Measurements from ENCODE around the gene AP4E1.
"Not testable (repeated sequence)": the region's sequence is repeated elsewhere in the genome, so short reads cannot be mapped to it uniquely, and the experiment has no call there.

DNA sequence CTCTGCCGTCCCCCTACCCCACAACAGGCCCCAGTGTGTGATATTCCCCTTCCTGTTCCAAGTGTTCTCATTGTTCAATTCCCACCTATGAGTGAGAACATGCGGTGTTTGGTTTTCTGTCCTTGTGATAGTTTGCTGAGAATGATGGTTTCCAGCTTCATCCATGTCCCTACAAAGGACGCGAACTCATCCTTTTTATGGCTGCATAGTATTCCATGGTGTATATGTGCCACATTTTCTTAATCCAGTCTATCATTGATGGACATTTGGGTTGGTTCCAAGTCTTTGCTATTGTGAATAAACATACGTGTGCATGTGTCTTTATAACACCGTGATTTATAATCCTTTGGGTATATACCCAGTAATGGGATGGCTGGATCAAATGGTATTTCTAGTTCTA lies 46.4 kb downstream of the AP4E1 start:
- not testable (repeated sequence) for TF ChIP-seq CTCF, POLR2AphosphoS5 (IDR thresholded peaks at IDR 0.05)

Measured in esophagus muscularis mucosa (tissue), 3 donors.